Spleen (tissue), 7 donors: ENCODE data around the gene ATP2A1.

Experiments
- CTCF ChIP-seq, 11 experiments: fragments of 200-600 bp in 7 of 11; fragments of 450-650 bp in 4 of 11; sonication (generic) in 4 of 11; IDR thresholded peaks in 8 of 11; conservative IDR thresholded peaks in 3 of 11; 1 replicate in 7 of 11; 2 replicates in 4 of 11; pipeline versions ENCODE4 v1.4.0 to v1.8.0; 2016 to 2021; ENCODE audit warnings: antibody characterized with exemption in 11 of 11, inconsistent platforms in 4 of 11, mild to moderate bottlenecking in 1 of 11
- POLR2AphosphoS5 ChIP-seq, 3 donors: sonication (generic); formaldehyde crosslinking; IDR thresholded peaks; one replicate each; pipeline ENCODE4 v1.5.1; 2017; ENCODE audit warnings: antibody characterized with exemption in 3 of 3
- donor health status: DM: no; HTN: no; CAD: no; lungs with moderate emphysema.
- donor health status: DM: no; HTN: no; CAD: no.
- donor health status: DM: no; HTN: no; CAD: no.

GRCh38 chr16:28893291-28893690, 15.0 kb downstream of the ATP2A1 start:
- TF ChIP-seq CTCF (IDR thresholded peaks at IDR 0.05 in 8 of 11, conservative IDR thresholded peaks at IDR 0.05 in 3 of 11) = no peak
- no peak for TF ChIP-seq POLR2AphosphoS5 (IDR thresholded peaks at IDR 0.05)
